GM19328 (cell line): ENCODE data around the gene TSC22D1.
"Not testable (repeated sequence)": the region's sequence is repeated elsewhere in the genome, so short reads cannot be mapped to it uniquely, and the experiment has no call there.

ENCODE experiments used
- ATAC-seq: cut with Tn5 transposase; IDR thresholded peaks from one replicate; pipeline ENCODE4 v1.9.1; 2021; ENCODE audit warnings: mild to moderate bottlenecking, moderate library complexity; ENCODE audit not compliant: unreplicated experiment

TSC22D1 gene

GRCh38 chr13:44507639-44508038 lies 68.5 kb downstream of the TSC22D1 start:
- ATAC-seq = no peak

- ATAC-seq = no peak
Measured at GRCh38 chr13:44506719-44507118, 69.4 kb downstream of the TSC22D1 start.

- ATAC-seq = no peak
Measured at GRCh38 chr13:44506251-44506650, 69.9 kb downstream of the TSC22D1 start.

GRCh38 chr13:44504116-44504515 lies 72.0 kb downstream of the TSC22D1 start:
- ATAC-seq = no peak

GRCh38 chr13:44498969-44499368 lies 77.2 kb downstream of the TSC22D1 start:
- no peak for ATAC-seq

GRCh38 chr13:44498502-44498901 lies 77.6 kb downstream of the TSC22D1 start:
- ATAC-seq = no peak

- ATAC-seq = no peak
Measured at GRCh38 chr13:44497801-44498200, 78.3 kb downstream of the TSC22D1 start.

GRCh38 chr13:44493213-44493812 lies 82.8 kb downstream of the TSC22D1 start:
- no peak for ATAC-seq

- ATAC-seq = no peak
Measured at GRCh38 chr13:44489751-44490150, 86.4 kb downstream of the TSC22D1 start.

- ATAC-seq = no peak
Measured at GRCh38 chr13:44487989-44488388, 88.1 kb downstream of the TSC22D1 start.

GRCh38 chr13:44484562-44485138 lies 91.5 kb downstream of the TSC22D1 start:
- ATAC-seq = no peak

- no peak for ATAC-seq
Measured at GRCh38 chr13:44474122-44474910, 101.8 kb downstream of the TSC22D1 start.

GRCh38 chr13:44471686-44472085 lies 104.4 kb downstream of the TSC22D1 start:
- no peak for ATAC-seq

- no peak for ATAC-seq
Measured at GRCh38 chr13:44470638-44471562, 105.2 kb downstream of the TSC22D1 start.

- ATAC-seq = no peak
Measured at GRCh38 chr13:44468874-44469273, 107.3 kb downstream of the TSC22D1 start.

- no peak for ATAC-seq
Measured at GRCh38 chr13:44465318-44465717, 110.8 kb downstream of the TSC22D1 start.

GRCh38 chr13:44464471-44464870 lies 111.7 kb downstream of the TSC22D1 start:
- no peak for ATAC-seq

- ATAC-seq = no peak
Measured at GRCh38 chr13:44463759-44464158, 112.4 kb downstream of the TSC22D1 start.

- ATAC-seq = no peak
Measured at GRCh38 chr13:44459674-44460073, 116.5 kb downstream of the TSC22D1 start.

GRCh38 chr13:44458313-44458975 lies 117.7 kb downstream of the TSC22D1 start:
- ATAC-seq = no peak

GRCh38 chr13:44456212-44456611 lies 119.9 kb downstream of the TSC22D1 start:
- not testable (repeated sequence) for ATAC-seq
